Measurements from ENCODE around the gene RGS8. TPM values are rescaled to one million over a fixed set of nuclear protein-coding genes. Genes with fewer than 3 reads are reported as not detected.

RGS8 gene
- total RNA-seq, 4 donors from 2014 or later = 2.2 TPM; not detected in 3

DNA sequence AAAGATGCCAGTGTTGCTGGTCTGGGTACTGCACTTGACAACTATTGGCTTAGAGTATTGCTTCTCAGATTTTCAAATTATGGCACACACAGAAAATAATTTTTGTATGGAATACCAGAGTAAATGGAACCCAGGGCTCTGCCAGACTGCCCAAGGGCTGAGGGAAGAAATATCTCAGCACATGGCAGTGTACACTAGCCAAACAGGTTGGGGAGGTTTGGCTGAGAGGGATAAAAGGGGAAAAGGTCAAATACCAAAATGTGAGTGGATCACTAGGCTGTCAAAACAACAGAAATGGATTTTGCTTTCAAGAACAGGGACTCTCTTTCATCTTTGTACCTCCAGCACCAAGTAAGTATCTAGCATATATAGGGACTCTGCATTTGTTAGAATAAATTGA lies 3.0 kb upstream of the RGS8 start:
- no peak overlapping the region for H3K27ac ChIP-seq
- H3K9me3 ChIP-seq = no peaks in the 10 kb centered on the region
- H3K36me3 ChIP-seq = no peaks in the 10 kb centered on the region
- TF ChIP-seq EP300 (IDR thresholded peaks at IDR 0.05; ENCODE audit: low read depth) (no peak), POLR2AphosphoS5 (IDR thresholded peaks at IDR 0.05) (no peak), POLR2A (IDR thresholded peaks at IDR 0.05) (no peak)
- TF ChIP-seq, protein P1, sequence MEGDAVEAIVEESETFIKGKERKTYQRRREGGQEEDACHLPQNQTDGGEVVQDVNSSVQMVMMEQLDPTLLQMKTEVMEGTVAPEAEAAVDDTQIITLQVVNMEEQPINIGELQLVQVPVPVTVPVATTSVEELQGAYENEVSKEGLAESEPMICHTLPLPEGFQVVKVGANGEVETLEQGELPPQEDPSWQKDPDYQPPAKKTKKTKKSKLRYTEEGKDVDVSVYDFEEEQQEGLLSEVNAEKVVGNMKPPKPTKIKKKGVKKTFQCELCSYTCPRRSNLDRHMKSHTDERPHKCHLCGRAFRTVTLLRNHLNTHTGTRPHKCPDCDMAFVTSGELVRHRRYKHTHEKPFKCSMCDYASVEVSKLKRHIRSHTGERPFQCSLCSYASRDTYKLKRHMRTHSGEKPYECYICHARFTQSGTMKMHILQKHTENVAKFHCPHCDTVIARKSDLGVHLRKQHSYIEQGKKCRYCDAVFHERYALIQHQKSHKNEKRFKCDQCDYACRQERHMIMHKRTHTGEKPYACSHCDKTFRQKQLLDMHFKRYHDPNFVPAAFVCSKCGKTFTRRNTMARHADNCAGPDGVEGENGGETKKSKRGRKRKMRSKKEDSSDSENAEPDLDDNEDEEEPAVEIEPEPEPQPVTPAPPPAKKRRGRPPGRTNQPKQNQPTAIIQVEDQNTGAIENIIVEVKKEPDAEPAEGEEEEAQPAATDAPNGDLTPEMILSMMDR (IDR thresholded peaks at IDR 0.05) = no peak
- DNase-seq = no peak
- H3K27me3 ChIP-seq = peaks cover 6% of the 10 kb centered on the region
- no peak overlapping the region for H3K4me3 ChIP-seq
- in situ Hi-C loops (cut with MboI; ENCODE audit: low pct_ligation_motif_present in 1 of 4, low pct_unique_long_range_greater_than_20kb in 1 of 4, low sequenced_read_pairs in 3 of 4) (no loop called here), intact Hi-C loops (cut with DNase I; ENCODE audit: low total_unique reads) (no loop called here)
- no peaks in the 10 kb centered on the region for H3K4me1 ChIP-seq

DNA sequence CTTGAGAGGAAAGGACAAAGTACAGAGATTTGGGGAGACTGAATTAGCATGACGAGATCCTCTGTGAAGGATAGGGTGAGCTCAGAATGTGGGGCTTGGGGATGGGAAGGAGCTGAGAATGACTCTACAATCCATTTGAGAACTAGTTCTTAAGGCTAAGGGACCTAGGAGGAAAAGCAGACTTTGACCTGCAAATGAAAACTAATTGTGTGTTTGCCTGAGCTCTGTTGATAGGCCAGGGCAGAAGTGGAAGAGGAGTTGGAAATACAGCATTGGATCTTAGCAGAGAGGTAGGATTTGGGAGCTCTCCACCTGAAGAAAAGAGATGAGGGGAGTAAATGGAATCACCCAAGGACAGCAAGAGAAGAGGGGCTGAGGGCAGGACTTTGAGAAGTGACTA lies 2.1 kb upstream of the RGS8 start:
- Histone ChIP-seq H3K27me3 (peaks cover 6% of the 10 kb centered on the region), H3K9me3 (no peaks in the 10 kb centered on the region), H3K36me3 (no peaks in the 10 kb centered on the region), H3K4me1 (no peaks in the 10 kb centered on the region), H3K4me3 (no peak overlapping the region), H3K27ac (no peak overlapping the region)
- no peak for TF ChIP-seq POLR2AphosphoS5 (IDR thresholded peaks at IDR 0.05)
- TF ChIP-seq EP300 (IDR thresholded peaks at IDR 0.05; ENCODE audit: low read depth) = no peak
- TF ChIP-seq, protein P1 (IDR thresholded peaks at IDR 0.05) = no peak
- no peak for TF ChIP-seq POLR2A (IDR thresholded peaks at IDR 0.05)
- in situ Hi-C loops (cut with MboI; ENCODE audit: low pct_ligation_motif_present in 1 of 4, low pct_unique_long_range_greater_than_20kb in 1 of 4, low sequenced_read_pairs in 3 of 4) (no loop called here), intact Hi-C loops (cut with DNase I; ENCODE audit: low total_unique reads) (no loop called here)
- 40% methylated on average over 1 of the region's 1 CpG; no CpG with 5 or more reads in 1 of the 2 donors for WGBS, 2 donors (ENCODE audit: low coverage in 1 of 2)
- no peak for DNase-seq

GRCh38 chr1:182685215-182685614 lies 828 bp upstream of the RGS8 start:
- DNase-seq = no peak
- Histone ChIP-seq H3K4me3 (no peak overlapping the region), H3K36me3 (no peaks in the 10 kb centered on the region), H3K9me3 (no peaks in the 10 kb centered on the region), H3K27me3 (peaks cover 6% of the 10 kb centered on the region), H3K27ac (no peak overlapping the region), H3K4me1 (no peaks in the 10 kb centered on the region)
- WGBS, 2 donors (ENCODE audit: low coverage in 1 of 2) = 17 to 70% methylated on average over 1 to 4 of the region's 4 CpGs
- in situ Hi-C loops (cut with MboI; ENCODE audit: low pct_ligation_motif_present in 1 of 4, low pct_unique_long_range_greater_than_20kb in 1 of 4, low sequenced_read_pairs in 3 of 4) (no loop called here), intact Hi-C loops (cut with DNase I; ENCODE audit: low total_unique reads) (no loop called here)
- TF ChIP-seq, protein P1 (IDR thresholded peaks at IDR 0.05) = no peak
- TF ChIP-seq EP300 (IDR thresholded peaks at IDR 0.05; ENCODE audit: low read depth) (no peak), POLR2A (IDR thresholded peaks at IDR 0.05) (no peak), POLR2AphosphoS5 (IDR thresholded peaks at IDR 0.05) (no peak)

DNA sequence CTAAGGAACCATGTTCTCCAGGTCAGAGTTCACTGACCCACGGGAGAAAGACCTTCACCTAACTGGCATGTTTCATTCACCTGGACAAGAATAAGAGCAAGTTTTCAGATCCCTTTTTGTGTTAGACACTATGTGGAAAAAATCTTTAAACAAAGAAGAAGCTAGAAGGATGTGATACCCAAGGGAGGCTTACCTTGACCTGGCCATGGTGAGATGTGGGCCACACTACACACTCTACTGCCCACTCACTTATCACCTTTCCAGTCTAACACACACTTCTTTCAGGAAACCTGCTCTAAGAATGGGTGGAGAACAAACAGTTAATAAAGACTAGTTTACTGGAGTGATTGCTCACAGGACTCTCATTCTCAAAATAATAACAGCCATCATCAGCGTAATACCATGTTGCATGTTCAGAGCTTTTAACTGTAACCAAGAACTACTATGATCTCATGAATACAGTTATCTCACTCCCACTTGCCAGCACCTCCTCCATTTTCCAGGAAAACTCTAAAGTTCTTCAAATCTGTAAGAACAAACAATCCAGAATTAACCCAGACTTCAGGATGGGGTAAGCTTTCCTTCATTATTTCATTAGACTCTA lies 1.4 kb downstream of the RGS8 start:
- Histone ChIP-seq H3K9me3 (no peaks in the 10 kb centered on the region), H3K27me3 (peaks cover 6% of the 10 kb centered on the region), H3K27ac (no peak overlapping the region), H3K4me3 (no peak overlapping the region), H3K4me1 (no peaks in the 10 kb centered on the region), H3K36me3 (no peaks in the 10 kb centered on the region)
- 81 to 100% methylated on average over 1 to 2 of the region's 2 CpGs for whole genome bisulfite sequencing, 2 donors (ENCODE audit: low coverage in 1 of 2)
- TF ChIP-seq POLR2A (IDR thresholded peaks at IDR 0.05) = no peak
- no peak for TF ChIP-seq POLR2AphosphoS5 (IDR thresholded peaks at IDR 0.05)
- no peak for TF ChIP-seq EP300 (IDR thresholded peaks at IDR 0.05; ENCODE audit: low read depth)
- TF ChIP-seq, protein P1 (IDR thresholded peaks at IDR 0.05) = no peak
- intact Hi-C loops (cut with DNase I; ENCODE audit: low total_unique reads) = no loop called here
- DNase-seq = no peak
- in situ Hi-C loops (cut with MboI; ENCODE audit: low pct_ligation_motif_present in 1 of 4, low pct_unique_long_range_greater_than_20kb in 1 of 4, low sequenced_read_pairs in 3 of 4) = no loop called here
